Endothelial cell of umbilical vein (primary cell): Measurements from ENCODE around the gene ZNF407. TPM values are rescaled to one million over a fixed set of nuclear protein-coding genes. Genes with fewer than 3 reads are reported as not detected.

Experiments used
- BruUV-seq: library from RNA; stranded (reverse); fragments of 400-500 nt; replicated peaks from 2 replicates; lab custom pipeline; 2021; lab: Mats Ljungman, UMichigan
- CTCF ChIA-PET: fragments of 300-600, 350-600 bp; sonication (Branson Sonifier 250); formaldehyde crosslinking; loops from one replicate; lab custom pipeline; 2021; ENCODE audit warnings: antibody characterized with exemption, inconsistent platforms; lab: Charles Lee
- POLR2A ChIA-PET: fragments of 300-600, 350-600 bp; sonication (Branson Sonifier 250); formaldehyde crosslinking; loops from one replicate; lab custom pipeline; 2021; ENCODE audit warnings: antibody characterized with exemption, inconsistent platforms; lab: Charles Lee
- DNase-seq: peaks from one replicate; pipeline ENCODE4 v3.0.0-alpha.2; 2011; ENCODE audit warnings: low read depth, low spot score
- FAIRE-seq: peaks from 2 replicates; lab custom pipeline; 2011; peaks lifted over from hg19 to GRCh38; lab: Jason Lieb, UNC
- H2AFZ ChIP-seq: 2 replicates; pipeline ENCODE4 v1.6.0; 2012; ENCODE audit warnings: low read depth, low read length, control low read depth, inconsistent platforms
- H3K27ac ChIP-seq: 2 replicates; pipeline ENCODE4 v1.5.1; 2011; ENCODE audit warnings: low read depth, mild to moderate bottlenecking, control low read depth, low read length, moderate library complexity; ENCODE audit not compliant: insufficient read depth
- H3K27me3 ChIP-seq, 2 experiments: 2 replicates each; pipeline versions ENCODE4 v1.6.0 to v1.6.1; 2011; ENCODE audit warnings: low read length in 2 of 2, mixed read lengths in 1 of 2; ENCODE audit not compliant: control insufficient read depth in 2 of 2, insufficient read depth in 2 of 2
- H3K36me3 ChIP-seq, 2 experiments: 2 replicates in 1 of 2; 3 replicates in 1 of 2; pipeline ENCODE4 v1.5.1; 2011; ENCODE audit warnings: low read length in 2 of 2, mild to moderate bottlenecking in 1 of 2, moderate library complexity in 1 of 2; ENCODE audit not compliant: control insufficient read depth in 2 of 2, insufficient read depth in 2 of 2; ENCODE audit errors: extremely low read depth in 1 of 2
- H3K4me1 ChIP-seq: 3 replicates; pipeline ENCODE4 v1.5.1; 2011; ENCODE audit warnings: mild to moderate bottlenecking, low read length; ENCODE audit not compliant: control insufficient read depth, insufficient read depth; ENCODE audit errors: extremely low read depth
- H3K4me2 ChIP-seq: 2 replicates; pipeline ENCODE4 v1.6.1; 2011; ENCODE audit warnings: low read length, control low read depth, mixed read lengths; ENCODE audit not compliant: insufficient read depth
- H3K4me3 ChIP-seq, 3 experiments: fragments of 200-600 bp in 1 of 3; sonication (generic), shearing (Covaris generic) in 1 of 3; replicated peaks in 1 of 3; 2 replicates each; pipeline ENCODE4 v1.5.1; 2011 to 2016; ENCODE audit warnings: control low read depth in 3 of 3, low read length in 3 of 3, mild to moderate bottlenecking in 2 of 3, inconsistent platforms in 1 of 3, low read depth in 1 of 3, moderate library complexity in 1 of 3; ENCODE audit not compliant: insufficient read depth in 1 of 3
- H3K79me2 ChIP-seq: 2 replicates; pipeline ENCODE4 v1.6.0; 2012; ENCODE audit warnings: low read length, inconsistent platforms; ENCODE audit not compliant: control insufficient read depth, insufficient read depth
- H3K9ac ChIP-seq: replicated peaks from 2 replicates; pipeline ENCODE3; 2011; ENCODE audit warnings: low read length, control low read depth; ENCODE audit not compliant: insufficient read depth; ENCODE audit errors: extremely low read depth
- H3K9me1 ChIP-seq: replicated peaks from 3 replicates; pipeline ENCODE4 v1.6.0; 2011; ENCODE audit warnings: mild to moderate bottlenecking, low read length; ENCODE audit not compliant: control insufficient read depth, insufficient read depth; ENCODE audit errors: extremely low read depth
- H3K9me3 ChIP-seq: replicated peaks from 2 replicates; pipeline ENCODE4 v1.5.1; 2012; ENCODE audit warnings: low read length, inconsistent platforms; ENCODE audit not compliant: control insufficient read depth, insufficient read depth
- H4K20me1 ChIP-seq: replicated peaks from 2 replicates; pipeline ENCODE3; 2011; ENCODE audit warnings: mild to moderate bottlenecking, low read length; ENCODE audit not compliant: control insufficient read depth, insufficient read depth; ENCODE audit errors: extremely low read depth
- EZH2 ChIP-seq: IDR thresholded peaks from 2 replicates; pipeline ENCODE4 v1.6.1; 2012; ENCODE audit warnings: borderline replicate concordance, low read depth, mild to moderate bottlenecking, moderate library complexity, low read length, inconsistent platforms; ENCODE audit not compliant: severe bottlenecking
- FOS ChIP-seq: IDR thresholded peaks from 2 replicates; pipeline ENCODE4 v1.6.1; 2011; ENCODE audit warnings: mild to moderate bottlenecking, low read length, moderate library complexity, borderline replicate concordance; ENCODE audit not compliant: insufficient read depth
- GATA2 ChIP-seq: IDR thresholded peaks from 2 replicates; pipeline ENCODE4 v1.7.0; 2011; ENCODE audit warnings: low read depth, mild to moderate bottlenecking, moderate library complexity, mixed read lengths, low read length; ENCODE audit not compliant: insufficient read length, insufficient read depth
- JUN ChIP-seq: IDR thresholded peaks from 2 replicates; pipeline ENCODE4 v1.6.1; 2011; ENCODE audit warnings: borderline replicate concordance, low read depth; ENCODE audit not compliant: insufficient read length, insufficient read depth
- MYC ChIP-seq: IDR thresholded peaks from one replicate; pipeline ENCODE4 v1.6.1; 2011; ENCODE audit warnings: mild to moderate bottlenecking, low read depth, low read length
- POLR2A ChIP-seq: IDR thresholded peaks from 2 replicates; pipeline ENCODE4 v1.6.1; 2012; ENCODE audit warnings: low read depth, mild to moderate bottlenecking, control low read depth, low read length
- POLR2AphosphoS5 ChIP-seq: IDR thresholded peaks from 2 replicates; pipeline ENCODE4 v1.6.1; 2012; ENCODE audit warnings: low read depth, mild to moderate bottlenecking, control low read depth, low read length, moderate library complexity; ENCODE audit not compliant: insufficient read depth
- dilution Hi-C: fragments of 300-500 bp; cut with MboI; formaldehyde crosslinking; loops from one replicate; pipeline ENCODE4 v1.15.0; 2019; ENCODE audit warnings: low sequenced_read_pairs; ENCODE audit not compliant: extremely low pct_ligation_motif_present
- intact Hi-C: fragments of 100-400 bp; cut with micrococcal nuclease; formaldehyde crosslinking; loops from one replicate; pipeline ENCODE4 v1.10.0; 2022
- polyA plus RNA-seq, 4 experiments: library from polyadenylated mRNA; depleted of rRNA in 3 of 4; stranded (reverse) in 3 of 4; unstranded in 1 of 4; fragments of >200 nt; gene quantifications; 2 replicates each; pipeline versions ENCODE4 v1.2.1 to v1.2.3, GENCODE V29; 2011 to 2012; ENCODE audit warnings: missing spikeins in 1 of 4
- total RNA-seq: library from RNA; stranded (reverse); gene quantifications from 2 replicates; pipeline ENCODE4 v1.2.3, GENCODE V29; 2021
- TF ChIP-seq, protein P1 (sequence below): IDR thresholded peaks from 2 replicates; pipeline ENCODE4 v1.6.1; 2011; ENCODE audit not compliant: insufficient read depth, insufficient read length
- TF ChIP-seq, protein P2 (sequence below), 2 donors: IDR thresholded peaks; 1 replicate in 1 of 2; 2 replicates in 1 of 2; pipeline ENCODE4 v1.5.1; 2011; ENCODE audit warnings: low read length in 2 of 2, mild to moderate bottlenecking in 2 of 2, moderate library complexity in 2 of 2, control low read depth in 1 of 2, inconsistent platforms in 1 of 2, low read depth in 1 of 2; ENCODE audit not compliant: insufficient read depth in 1 of 2; ENCODE audit errors: extremely low read depth in 1 of 2

Gene ZNF407
- total and polyA plus RNA-seq, 2 donors (not counting 3 experiments of a cell fraction or from before 2014, with no cell fraction given): 3.8 to 20.1 TPM

DNA sequence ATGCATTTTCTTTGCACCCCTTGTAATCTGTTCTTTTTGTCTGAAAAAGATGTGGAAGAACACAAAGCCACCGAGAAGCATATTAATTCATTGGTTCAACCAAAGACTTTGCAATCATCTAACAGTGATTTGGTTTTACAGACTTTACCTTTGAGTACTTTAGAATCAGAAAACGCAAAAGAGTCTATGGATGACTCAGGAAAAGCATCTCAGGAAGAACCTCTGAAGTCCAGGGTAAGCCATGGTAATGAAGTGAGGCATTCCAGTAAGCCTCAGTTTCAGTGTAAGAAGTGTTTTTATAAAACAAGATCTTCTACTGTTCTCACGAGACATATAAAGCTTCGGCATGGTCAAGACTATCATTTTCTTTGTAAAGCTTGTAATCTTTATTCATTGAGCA, 35.2 kb downstream of the ZNF407 start:
- no peak for DNase-seq
- dilution Hi-C loops (no loop called here), intact Hi-C loops (no loop called here)
- Histone ChIP-seq H3K4me2 (no peak overlapping the region), H3K27ac (no peak overlapping the region), H3K36me3 (peaks cover 0 to 6% of the 10 kb centered on the region in 2 experiments), H3K9me3 (no peaks in the 10 kb centered on the region), H4K20me1 (no peaks in the 10 kb centered on the region), H3K27me3 (no peaks in the 10 kb centered on the region), H3K4me1 (peaks cover 14% of the 10 kb centered on the region), H2AFZ (no peak overlapping the region), H3K4me3 (no peak overlapping the region), H3K79me2 (peaks cover 7% of the 10 kb centered on the region), H3K9ac (no peak overlapping the region), H3K9me1 (peaks cover 3% of the 10 kb centered on the region)
- TF ChIP-seq JUN (no peak), MYC (no peak), FOS (no peak), POLR2A (no peak), EZH2 (no peak), POLR2AphosphoS5 (no peak), GATA2 (no peak)
- TF ChIP-seq, protein P1, sequence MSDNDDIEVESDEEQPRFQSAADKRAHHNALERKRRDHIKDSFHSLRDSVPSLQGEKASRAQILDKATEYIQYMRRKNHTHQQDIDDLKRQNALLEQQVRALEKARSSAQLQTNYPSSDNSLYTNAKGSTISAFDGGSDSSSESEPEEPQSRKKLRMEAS: no peak
- TF ChIP-seq, protein P2, sequence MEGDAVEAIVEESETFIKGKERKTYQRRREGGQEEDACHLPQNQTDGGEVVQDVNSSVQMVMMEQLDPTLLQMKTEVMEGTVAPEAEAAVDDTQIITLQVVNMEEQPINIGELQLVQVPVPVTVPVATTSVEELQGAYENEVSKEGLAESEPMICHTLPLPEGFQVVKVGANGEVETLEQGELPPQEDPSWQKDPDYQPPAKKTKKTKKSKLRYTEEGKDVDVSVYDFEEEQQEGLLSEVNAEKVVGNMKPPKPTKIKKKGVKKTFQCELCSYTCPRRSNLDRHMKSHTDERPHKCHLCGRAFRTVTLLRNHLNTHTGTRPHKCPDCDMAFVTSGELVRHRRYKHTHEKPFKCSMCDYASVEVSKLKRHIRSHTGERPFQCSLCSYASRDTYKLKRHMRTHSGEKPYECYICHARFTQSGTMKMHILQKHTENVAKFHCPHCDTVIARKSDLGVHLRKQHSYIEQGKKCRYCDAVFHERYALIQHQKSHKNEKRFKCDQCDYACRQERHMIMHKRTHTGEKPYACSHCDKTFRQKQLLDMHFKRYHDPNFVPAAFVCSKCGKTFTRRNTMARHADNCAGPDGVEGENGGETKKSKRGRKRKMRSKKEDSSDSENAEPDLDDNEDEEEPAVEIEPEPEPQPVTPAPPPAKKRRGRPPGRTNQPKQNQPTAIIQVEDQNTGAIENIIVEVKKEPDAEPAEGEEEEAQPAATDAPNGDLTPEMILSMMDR (IDR thresholded peaks at IDR 0.05; ENCODE audit: extremely low read depth in 1 of 2, insufficient read depth in 1 of 2, low read depth in 1 of 2, low read length in 2 of 2): no peak
- CTCF ChIA-PET: no interaction called here
- BruUV-seq: no TSS peak
- no peak for FAIRE-seq
- POLR2A ChIA-PET: interaction anchor here (0.5 kb wide), 1 partner anchor 591 kb away, joined by 5 read pairs; no protein-coding TSS in a partner anchor
